HG02678 (cell line): ENCODE results near the gene DEFB112.

Experiments
- ATAC-seq: cut with Tn5 transposase; IDR thresholded peaks from one replicate; pipeline ENCODE4 v1.9.1; 2021; ENCODE audit warnings: mild to moderate bottlenecking, moderate library complexity; ENCODE audit not compliant: unreplicated experiment

The DEFB112 gene

DNA sequence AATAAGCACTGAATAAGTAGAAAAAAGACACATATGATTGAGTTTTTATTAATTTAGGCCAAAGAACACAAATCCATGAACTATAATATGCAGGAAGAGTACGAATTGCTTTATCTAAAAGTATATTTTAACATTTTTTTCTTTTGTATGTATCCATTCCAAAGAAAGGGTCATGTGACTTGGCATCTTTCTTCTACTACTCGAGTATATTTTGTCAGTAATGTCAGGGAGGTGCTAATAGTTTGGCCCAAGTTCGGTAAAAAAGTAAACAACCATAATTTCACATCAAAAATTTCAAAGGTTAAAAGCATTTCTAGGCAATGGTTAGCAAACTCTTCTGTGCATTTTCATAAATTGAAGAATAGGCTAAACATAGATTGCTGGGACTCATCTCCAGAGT is 46.6 kb downstream of the DEFB112 start:
- ATAC-seq: no peak

DNA sequence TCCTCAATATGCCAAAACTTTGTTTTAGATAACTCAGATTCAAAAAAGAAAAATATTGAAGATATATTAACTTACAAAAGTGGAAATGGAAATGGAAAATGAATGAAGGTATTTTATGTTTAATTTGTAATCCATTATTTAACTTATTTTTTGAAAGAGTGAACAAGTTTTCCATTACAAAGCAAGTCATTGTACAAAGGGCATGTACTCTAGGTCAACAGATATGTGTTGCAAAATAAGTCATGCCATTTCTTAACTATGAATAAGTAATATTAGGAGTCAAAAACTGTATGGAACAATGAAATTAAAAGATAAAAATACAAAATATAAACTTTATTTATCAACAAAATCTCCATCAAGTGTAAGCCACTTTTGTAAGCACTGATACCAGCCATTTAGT is 54.5 kb downstream of the DEFB112 start:
- no peak for ATAC-seq
